Activated CD8-positive, alpha-beta memory T cell treated with anti-CD3 and anti-CD28 coated beads for 1 hour (primary cell): ENCODE results near the gene NOSTRIN.
"Not testable (repeated sequence)": the region's sequence is repeated elsewhere in the genome, so short reads cannot be mapped to it uniquely, and the experiment has no call there.

Source experiments
- DNase-seq, 2 donors: peaks; one replicate each; pipeline ENCODE4 v3.0.0-alpha.2; 2020; ENCODE audit warnings: low read depth in 1 of 2; ENCODE audit errors: extremely low read depth in 1 of 2

NOSTRIN gene, protein sequence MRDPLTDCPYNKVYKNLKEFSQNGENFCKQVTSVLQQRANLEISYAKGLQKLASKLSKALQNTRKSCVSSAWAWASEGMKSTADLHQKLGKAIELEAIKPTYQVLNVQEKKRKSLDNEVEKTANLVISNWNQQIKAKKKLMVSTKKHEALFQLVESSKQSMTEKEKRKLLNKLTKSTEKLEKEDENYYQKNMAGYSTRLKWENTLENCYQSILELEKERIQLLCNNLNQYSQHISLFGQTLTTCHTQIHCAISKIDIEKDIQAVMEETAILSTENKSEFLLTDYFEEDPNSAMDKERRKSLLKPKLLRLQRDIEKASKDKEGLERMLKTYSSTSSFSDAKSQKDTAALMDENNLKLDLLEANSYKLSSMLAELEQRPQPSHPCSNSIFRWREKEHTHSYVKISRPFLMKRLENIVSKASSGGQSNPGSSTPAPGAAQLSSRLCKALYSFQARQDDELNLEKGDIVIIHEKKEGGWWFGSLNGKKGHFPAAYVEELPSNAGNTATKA

DNA sequence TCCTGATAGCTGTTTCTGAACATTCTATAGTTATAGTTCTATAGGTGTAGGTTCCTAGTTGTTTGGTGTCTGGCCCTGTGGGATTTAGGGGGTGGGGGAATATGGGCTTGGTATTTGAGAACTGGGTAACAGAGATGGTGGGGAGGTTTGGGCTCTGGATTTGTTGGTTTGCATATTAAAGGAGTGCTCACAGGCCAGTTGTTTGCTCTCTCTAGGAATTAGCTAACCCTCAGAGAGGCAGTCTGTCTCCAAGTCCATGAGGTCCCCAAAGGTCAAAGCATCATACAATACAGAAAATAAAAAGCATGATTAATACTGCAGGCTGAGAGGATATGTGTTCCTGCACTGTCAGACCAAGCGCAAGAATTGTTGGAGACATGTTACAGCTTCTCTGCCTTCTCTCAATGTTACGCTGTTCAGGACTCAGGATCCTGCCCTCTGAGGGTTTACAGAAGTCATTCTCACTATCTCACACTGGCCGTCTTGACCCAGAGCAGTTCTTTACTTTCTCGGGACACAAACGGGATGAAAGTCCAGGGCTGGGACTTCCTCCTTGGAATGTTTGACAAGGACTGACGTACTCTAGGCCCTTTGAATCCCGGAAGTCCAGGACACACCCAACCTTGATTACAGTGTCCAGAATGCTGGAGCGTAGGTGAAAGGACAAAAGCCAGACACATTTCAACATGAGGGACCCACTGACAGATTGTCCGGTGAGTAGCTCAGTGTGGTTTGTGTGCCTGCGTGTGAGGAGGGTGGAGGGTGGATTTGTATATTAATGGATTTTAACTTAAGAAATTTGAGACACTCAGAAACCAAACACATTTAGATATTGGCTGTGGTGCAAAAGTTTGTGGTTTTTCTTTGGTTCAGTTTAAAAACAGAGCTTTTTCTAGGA lies at the start of gene NOSTRIN:
NOSTRIN (plus strand) TSS at position 677 of the 898 bp plus-strand sequence; CDS start at position 687, 10 bp downstream.
- no peak for DNase-seq

DNA sequence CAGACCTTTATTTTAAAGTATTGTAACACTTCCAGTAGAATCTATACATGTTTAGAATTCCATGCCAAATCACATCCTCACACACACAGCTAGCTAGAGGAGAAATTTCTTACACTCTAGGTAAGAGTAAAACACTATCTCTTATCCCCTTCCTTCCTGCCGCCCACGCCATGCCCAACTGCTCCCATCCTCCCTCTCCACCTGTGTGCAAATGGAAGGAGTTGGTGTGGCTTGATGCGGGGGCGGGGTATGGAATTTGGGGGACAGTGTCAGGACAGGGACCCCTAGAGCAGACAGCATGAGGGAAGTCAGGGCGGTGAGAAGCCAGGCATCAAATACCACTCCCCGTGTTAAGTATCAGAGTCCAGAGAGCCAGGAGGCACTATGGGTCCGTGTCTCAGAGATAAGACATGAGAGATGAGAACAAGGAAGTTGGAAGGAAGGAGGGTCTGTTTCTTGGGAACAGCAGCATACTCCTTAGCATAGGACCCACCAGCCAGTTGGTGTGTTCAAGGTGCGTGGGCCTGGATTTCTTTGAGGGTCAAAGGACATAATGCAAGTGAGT lies 48.6 kb upstream of the NOSTRIN start:
- no peak for DNase-seq

DNA sequence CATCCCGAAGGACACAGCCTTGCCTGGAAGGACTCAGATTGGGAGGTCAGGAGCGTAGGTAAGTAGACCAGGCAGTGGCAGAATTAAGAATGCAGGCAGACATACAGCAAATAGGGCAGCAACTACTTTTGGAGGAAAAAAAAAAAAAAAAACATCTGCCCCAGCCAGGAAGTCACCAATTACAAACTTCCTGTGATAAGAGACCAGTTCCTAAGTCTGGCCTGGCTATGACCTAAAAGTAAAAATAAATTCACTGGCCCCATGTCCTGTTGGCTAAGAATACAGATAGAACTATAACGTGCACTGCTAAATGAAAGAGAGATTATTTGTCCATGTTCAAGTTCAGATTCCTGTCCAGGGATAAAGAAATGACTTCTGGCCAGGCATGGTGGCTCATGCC lies 45.2 kb upstream of the NOSTRIN start:
- no peak for DNase-seq

DNA sequence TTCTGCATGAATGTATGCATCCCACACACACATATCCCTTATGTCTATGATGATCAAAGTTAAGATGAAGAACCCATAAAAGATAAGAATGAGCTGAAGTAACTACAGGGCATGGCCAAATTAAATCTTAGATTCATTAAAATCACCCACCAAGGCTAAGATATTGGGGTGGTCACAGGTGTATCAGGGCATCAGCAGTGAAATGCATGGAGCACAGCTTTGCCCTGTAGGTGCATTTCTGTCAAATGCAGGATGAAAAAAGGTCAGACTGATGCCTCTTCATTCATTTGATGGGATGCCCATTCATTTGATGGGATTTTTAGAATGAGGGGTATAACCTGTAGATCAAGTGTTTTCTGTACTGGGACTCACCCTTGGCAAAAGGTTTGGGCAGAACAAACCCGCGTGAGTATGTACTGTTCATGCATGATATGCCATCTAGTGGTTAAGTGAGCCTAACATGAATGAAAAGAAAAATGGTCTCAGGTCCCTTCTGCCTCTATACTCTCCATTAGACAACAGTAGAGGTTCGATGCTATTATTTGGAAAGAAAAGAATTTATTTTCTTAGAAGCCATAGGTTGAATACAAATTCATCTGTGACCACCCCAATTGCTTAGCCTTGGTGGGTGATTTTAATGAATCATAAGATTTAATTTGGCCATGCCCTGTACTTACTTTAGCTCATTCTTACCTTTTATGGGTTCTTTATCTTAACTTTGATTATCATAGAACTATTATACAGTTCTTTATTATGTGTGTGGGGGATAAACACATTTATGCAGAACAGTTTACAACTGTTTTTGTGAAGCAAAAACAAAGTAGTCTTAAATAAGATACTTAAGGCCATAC lies 43.2 kb upstream of the NOSTRIN start:
- DNase-seq, result no peak

DNA sequence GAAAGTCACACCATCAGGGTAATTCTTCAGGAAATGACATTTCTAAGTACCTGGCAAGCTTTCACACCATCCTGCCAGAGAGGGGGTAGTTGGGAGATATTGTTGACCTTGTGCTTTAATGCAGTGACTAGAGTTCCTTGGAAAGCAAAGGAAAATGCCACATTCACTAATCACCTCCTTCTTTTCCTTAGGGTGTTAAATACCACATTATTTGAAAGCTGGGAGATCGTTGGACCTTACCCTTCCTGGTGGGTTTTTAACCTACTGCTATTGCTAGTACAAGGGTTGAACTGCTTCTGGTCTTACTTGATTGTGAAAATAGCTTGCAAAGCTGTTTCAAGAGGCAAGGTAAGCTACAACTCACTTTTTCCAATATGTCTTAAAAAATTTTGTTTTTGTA lies 37.0 kb upstream of the NOSTRIN start:
- no peak for DNase-seq

DNA sequence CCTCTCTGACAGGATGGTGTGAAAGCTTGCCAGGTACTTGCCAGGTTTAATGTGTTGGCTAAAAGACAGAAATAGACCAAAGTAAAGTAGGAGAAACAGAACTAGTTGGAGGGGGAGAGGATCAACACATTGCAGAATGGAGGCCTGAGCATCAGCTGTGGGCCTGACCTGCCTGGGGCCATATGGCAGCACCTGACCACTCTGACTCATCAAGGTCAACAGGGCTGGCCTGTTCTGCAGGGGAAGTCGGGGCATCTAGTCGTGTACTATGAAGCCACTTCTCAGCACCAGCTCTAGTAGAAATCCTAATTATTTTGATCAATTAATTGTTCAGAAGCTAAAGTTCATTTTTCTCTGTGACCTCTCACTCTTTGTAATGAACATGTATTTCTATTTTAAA lies 35.8 kb upstream of the NOSTRIN start:
- no peak for DNase-seq

DNA sequence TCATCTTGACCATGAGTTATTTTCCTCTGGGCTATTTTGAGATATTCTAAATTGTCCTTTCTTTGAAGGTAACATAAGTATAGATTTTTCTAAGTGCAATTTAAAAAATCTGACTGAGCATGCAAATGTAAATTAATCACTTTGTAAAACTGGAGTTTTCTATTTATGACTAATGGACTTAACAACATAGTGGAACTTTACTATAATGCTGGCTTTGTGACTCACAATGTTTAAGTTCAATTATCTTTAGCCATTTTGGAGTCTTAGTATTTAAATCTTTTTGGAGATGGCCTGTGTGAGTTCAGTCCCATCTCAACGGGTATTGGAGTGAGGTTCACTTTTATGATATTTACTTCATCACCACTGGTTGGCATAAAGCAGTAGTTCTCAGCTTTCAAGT lies 35.2 kb upstream of the NOSTRIN start:
- no peak for DNase-seq

DNA sequence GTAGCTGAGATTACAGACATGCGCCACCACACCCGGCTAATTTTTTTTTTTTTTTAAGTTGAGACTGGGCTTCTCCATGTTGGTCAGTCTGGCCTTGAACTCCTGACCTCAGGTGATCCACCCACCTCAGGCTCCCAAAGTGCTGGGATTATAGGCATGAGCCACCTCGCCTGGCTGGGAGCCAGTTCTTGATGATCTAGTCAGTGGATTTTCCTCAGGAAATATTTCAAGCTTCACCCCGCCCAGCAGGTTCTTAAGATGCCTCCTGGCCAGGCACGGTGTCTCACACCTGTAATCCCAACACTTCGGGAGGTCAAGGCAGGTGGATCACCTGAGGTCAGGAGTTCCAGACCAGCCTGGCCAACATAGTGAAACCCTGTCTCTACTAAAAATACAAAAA lies 34.1 kb upstream of the NOSTRIN start:
- DNase-seq, result not testable (repeated sequence)

DNA sequence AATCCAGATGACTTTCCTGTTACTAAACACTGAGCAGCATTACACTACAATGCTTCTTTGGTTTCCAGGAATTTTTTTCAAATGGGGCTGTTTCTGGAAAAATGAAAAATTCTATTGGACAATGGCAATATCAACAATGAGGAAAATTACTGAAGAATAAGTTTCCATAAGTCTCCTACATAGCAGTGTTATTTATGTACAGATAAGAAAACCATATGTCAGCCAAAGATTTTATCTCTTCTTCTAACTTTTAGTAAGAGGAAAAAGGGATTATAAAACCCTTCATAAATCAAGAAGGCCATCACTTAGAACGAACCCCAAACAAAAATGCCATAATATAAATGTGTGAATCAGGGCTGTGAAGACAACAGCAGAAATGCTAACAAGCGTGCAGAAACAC lies 31.6 kb upstream of the NOSTRIN start:
- no peak for DNase-seq

DNA sequence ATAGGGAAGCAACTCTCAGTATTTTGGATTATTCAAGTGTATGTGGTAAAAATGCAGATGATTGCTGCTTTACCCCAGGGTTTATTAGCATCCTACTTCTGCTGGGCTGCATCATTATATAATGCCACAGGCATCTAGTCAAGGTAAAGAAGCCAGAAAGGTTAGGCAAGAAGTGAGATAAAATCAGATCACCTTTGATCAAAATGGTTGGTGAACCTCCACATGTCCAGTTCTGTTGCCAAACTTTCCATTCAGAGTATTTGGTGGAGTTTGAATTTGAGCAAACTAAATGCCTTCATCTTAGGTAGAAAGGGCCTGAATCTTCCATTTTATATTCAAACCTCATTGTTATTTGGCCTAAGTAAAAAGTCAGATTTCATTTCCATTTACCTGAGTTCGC lies 29.7 kb upstream of the NOSTRIN start:
- no peak for DNase-seq

DNA sequence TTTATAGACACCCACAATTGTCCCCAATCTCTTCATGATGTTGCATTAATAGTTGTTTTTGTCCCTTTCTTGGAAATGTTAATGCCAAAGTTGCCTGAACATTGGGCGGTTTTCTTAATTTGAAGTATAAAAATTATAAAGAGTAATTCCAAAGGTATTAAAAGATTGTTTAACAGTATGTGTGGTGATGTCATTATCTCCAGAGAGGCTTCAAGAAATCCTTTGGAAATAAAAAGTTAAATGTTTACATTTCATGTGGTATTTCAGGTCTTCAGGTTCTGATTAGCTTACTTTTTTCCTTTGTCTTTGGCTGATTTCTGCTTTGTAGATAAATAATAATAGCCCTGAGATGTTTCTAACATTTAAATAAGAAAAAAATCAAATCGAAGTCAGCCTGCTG lies 29.3 kb upstream of the NOSTRIN start:
- DNase-seq, result no peak

DNA sequence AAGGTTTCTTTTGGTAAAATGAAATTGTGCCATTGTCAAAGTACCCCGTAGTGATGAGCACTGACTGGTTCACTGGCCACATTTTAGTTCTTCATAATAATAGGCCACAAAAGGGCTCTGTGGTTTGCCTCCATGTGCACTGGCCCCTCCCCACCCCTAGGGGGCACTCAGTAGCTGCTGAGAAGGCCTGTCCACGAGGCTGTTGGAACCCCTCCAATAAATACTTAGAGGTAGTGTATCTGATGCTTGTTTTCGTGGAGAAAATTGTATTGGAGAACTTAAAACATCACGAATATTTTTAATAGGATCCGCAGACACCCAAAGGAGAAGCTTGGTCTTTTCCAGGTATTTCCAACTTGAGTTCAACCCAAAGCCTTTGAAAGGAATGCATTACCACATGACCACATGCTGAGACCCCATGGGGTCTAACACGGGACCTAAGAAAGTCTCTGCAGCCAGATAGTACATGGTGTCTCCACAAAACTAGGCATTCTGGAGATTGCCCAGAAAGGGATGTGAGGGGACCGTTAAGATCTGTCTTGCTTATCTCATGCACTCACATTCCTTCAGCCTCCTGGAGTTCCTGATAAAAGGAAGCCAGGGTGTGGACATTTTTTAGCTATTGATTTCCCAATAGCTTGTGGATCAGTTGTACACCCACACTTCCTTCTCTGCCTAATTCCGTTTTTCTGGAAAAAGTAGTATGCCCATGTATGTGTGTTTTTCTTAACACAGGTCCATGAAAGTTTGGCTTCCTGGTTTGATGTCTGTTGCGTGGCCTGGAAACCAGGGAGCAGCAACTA lies 28.5 kb upstream of the NOSTRIN start:
- DNase-seq, result no peak

DNA sequence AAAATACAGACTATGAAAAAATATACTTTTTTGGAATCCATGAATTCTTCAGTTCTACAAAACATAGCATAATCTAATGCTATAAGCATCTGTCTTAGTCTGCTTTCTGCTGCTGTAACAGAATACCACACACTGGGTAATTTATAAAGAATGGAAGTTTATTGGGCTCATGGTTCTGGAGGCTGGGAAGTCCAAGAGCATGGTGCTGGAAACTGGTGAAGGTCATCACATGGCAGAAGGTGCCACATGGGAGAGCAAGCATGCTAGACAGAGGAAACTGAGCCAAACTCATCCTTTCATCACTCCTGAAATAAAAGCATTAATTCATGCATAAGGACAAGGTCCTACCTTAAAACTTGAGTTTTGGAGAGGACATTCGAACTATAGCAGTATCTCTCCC lies 26.6 kb upstream of the NOSTRIN start:
- DNase-seq, result no peak

DNA sequence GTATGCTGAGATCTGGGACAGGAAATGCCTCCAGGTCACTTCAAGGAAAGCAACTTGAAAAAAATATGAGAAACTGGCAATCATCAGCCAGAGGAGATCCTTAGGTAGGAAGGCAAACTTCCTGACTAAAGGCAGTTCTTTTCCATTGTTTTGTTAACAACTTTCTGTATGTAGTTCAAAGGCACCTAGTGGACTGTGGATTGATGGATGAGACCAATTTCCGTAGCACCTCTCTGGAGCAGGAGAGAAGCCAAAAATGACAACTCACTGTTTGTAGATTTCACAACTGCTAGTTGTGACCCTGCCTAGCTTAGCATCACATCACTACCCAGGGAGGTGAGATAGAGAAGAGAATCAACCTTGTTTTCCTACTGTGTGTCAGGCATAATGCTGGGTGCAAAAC lies 21.8 kb upstream of the NOSTRIN start:
- DNase-seq, result no peak

DNA sequence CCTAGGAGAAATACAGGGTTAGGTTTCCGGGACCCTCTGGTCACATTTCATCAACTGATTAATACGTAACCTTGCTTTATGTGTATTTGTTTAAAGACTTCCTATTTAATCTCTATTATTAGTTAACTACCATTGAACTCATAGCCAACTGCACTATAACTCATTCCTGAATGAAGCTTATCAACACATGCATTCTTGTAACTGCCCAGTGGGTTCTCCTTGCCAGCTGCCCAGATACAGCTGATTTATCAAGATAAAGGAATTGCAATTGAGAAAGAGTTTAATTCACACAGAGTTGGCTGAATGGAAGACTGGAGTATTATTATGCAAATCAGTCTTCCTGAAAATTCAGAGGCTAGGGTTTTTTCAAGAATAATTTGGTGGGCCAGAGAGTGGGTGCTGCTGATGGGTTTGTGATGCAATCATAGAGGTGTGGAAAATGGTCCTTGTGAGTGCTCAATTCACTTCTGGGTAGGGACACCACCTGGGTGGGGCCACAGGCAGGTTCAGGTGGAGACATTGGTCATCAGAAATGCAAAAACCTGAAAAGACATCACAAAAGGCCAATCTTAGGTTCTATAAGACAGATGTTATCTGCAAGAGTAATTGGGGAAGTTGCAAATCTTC lies 21.1 kb upstream of the NOSTRIN start:
- DNase-seq, result no peak

DNA sequence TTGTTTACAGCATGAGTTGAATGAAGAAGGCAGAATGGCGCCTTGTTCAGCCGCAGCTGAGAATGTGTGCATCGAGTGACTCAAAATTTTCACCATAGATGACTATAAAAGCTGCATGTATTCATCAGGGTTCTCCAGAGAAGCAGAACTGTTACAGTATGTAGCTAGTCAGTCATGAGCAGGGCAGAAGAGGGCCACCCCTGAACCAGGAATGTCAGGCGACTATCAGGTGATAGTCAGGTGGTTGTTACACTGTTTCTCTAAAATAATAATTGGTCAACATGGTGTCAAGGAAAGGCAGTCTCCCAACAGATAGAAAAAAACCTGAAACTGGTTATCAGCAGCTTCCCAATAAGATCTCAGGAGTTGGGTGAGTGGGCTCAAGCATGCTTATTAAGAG lies 20.2 kb upstream of the NOSTRIN start:
- no peak for DNase-seq

DNA sequence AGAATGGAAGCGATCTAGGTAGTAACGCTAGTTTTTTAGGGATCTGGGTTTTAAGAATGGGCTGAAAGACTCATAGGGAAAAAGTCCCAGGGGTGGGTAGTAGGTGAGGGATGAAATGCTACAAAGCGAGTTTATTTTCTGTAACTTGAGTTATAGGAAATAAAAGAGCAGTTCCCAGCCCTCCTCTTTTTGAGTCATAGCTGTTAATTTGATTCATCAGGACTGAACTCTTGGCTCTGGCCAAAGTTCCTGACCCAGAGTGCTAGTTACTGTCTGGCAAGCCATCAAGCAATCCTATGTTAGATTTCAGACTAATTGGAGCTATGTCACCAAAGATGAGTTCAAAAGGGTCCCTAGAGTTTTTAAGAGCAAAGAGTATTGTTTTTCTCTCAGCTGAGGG lies 17.4 kb upstream of the NOSTRIN start:
- DNase-seq, result no peak

DNA sequence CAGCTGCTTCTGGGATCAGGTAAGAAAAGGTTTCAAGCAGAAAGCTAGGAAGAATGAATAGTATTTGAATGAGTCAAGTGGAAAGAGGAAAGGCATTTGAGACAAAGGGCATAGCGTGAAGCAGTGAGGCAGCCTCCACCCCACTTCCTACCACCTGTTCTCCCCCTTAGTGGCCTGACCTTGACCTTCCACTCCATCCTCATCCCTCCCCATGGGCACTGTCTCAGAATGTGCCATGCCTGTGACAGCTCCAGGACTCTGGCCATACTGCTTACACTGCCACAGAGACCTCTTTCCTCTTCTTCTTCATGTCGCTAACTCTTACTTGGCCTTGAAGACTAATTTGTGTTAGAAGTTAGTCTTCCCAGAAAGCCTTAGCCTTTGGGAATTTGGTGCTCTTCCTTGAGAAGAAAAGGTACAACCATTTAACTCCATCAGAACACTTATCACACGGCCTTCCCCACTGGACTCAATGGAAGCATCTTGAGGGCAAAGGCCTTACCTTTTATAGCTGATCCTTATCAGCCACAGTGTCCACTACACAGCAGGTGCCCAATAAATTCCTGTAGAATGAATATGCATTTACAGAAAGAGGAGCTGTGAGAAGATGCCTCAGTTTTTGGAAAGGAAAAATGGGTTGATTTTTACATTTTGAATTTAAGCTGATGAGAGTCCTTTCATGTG lies 15.2 kb upstream of the NOSTRIN start:
- no peak for DNase-seq
